GM23338 (cell line): ENCODE results near the gene DMBX1. TPM values are rescaled to one million over a fixed set of nuclear protein-coding genes. Genes with fewer than 3 reads are reported as not detected.

Source experiments
- ATAC-seq: fragments of 200-7000 bp; cut with Tn5 transposase; 3 replicates; pipeline ENCODE4 v1.9.1; 2020
- DNase-seq: peaks from one replicate; pipeline ENCODE4 v3.0.0-alpha.2; 2015; ENCODE audit warnings: low spot score
- H2AFZ ChIP-seq: fragments of 200-600 bp; sonication (generic); 2 replicates; pipeline ENCODE4 v1.8.0; 2016; ENCODE audit warnings: antibody characterized with exemption, mild to moderate bottlenecking, moderate library complexity
- H3F3A ChIP-seq: fragments of 200-600 bp; sonication (generic); replicated peaks from 2 replicates; pipeline ENCODE4 v1.8.0; 2017; ENCODE audit warnings: antibody characterized with exemption, mixed run types, low read depth
- H3K27ac ChIP-seq: fragments of 200-600 bp; sonication (generic); 2 replicates; pipeline ENCODE4 v1.6.1; 2016; ENCODE audit warnings: low read depth
- H3K27me3 ChIP-seq: fragments of 200-600 bp; sonication (generic); 2 replicates; pipeline ENCODE4 v1.8.0; 2016; ENCODE audit warnings: mild to moderate bottlenecking, mixed run types, moderate library complexity; ENCODE audit not compliant: insufficient read depth
- H3K36me3 ChIP-seq: fragments of 200-600 bp; sonication (generic); 2 replicates; pipeline ENCODE4 v1.8.0; 2016; ENCODE audit warnings: mild to moderate bottlenecking; ENCODE audit not compliant: insufficient read depth
- H3K4me1 ChIP-seq: fragments of 200-600 bp; sonication (generic); 2 replicates; pipeline ENCODE4 v1.8.0; 2016; ENCODE audit warnings: mild to moderate bottlenecking, moderate library complexity; ENCODE audit not compliant: insufficient read depth
- H3K4me2 ChIP-seq: fragments of 200-600 bp; sonication (generic); 2 replicates; pipeline ENCODE4 v1.7.1; 2017; ENCODE audit warnings: mixed run types
- H3K4me3 ChIP-seq: fragments of 200-600 bp; sonication (generic); 2 replicates; pipeline ENCODE4 v1.6.1; 2016; ENCODE audit warnings: mixed run types
- H3K79me2 ChIP-seq: fragments of 200-600 bp; sonication (generic); replicated peaks from 2 replicates; pipeline ENCODE4 v1.8.0; 2017; ENCODE audit warnings: mild to moderate bottlenecking; ENCODE audit not compliant: insufficient read depth
- H3K9me2 ChIP-seq: fragments of 200-600 bp; sonication (generic); 2 replicates; pipeline ENCODE4 v1.8.0; 2017; ENCODE audit not compliant: insufficient read depth
- H4K20me1 ChIP-seq: fragments of 200-600 bp; sonication (generic); replicated peaks from 2 replicates; pipeline ENCODE4 v1.8.0; 2017; ENCODE audit warnings: mild to moderate bottlenecking; ENCODE audit not compliant: insufficient read depth
- H3K27ac Mint-ChIP-seq: 2 replicates; pipeline ENCODE4 v1.8.0; 2020; ENCODE audit warnings: inconsistent platforms, mild to moderate bottlenecking, moderate library complexity, mixed read lengths
- H3K27me3 Mint-ChIP-seq: 3 replicates; pipeline ENCODE4 v1.8.0; 2022; ENCODE audit warnings: low read depth, mild to moderate bottlenecking, moderate library complexity, mixed read lengths, inconsistent platforms; ENCODE audit not compliant: insufficient read depth, poor library complexity
- H3K36me3 Mint-ChIP-seq: 3 replicates; pipeline ENCODE4 v1.8.0; 2021; ENCODE audit warnings: low read depth, mild to moderate bottlenecking, inconsistent platforms, moderate library complexity, mixed read lengths
- H3K4me1 Mint-ChIP-seq: 3 replicates; pipeline ENCODE4 v1.8.0; 2020; ENCODE audit warnings: mild to moderate bottlenecking, inconsistent platforms, mixed read lengths
- H3K4me3 Mint-ChIP-seq: 3 replicates; pipeline ENCODE4 v1.8.0; 2021; ENCODE audit warnings: moderate library complexity, mild to moderate bottlenecking, inconsistent platforms, mixed read lengths
- H3K9me3 Mint-ChIP-seq: 3 replicates; pipeline ENCODE4 v1.8.0; 2020; ENCODE audit warnings: moderate library complexity, mild to moderate bottlenecking, inconsistent platforms, mixed read lengths
- EZH2 ChIP-seq: fragments of 200-600 bp; sonication (generic); IDR thresholded peaks from one replicate; pipeline ENCODE4 v1.8.0; 2017; ENCODE audit warnings: antibody characterized with exemption, mild to moderate bottlenecking, low read depth; ENCODE audit not compliant: unreplicated experiment
- EZH2phosphoT487 ChIP-seq: fragments of 200-600 bp; sonication (generic); IDR thresholded peaks from one replicate; pipeline ENCODE4 v1.8.1; 2018; ENCODE audit warnings: antibody characterized with exemption; ENCODE audit not compliant: unreplicated experiment
- NANOG ChIP-seq: IDR thresholded peaks from 2 replicates; pipeline ENCODE4 v1.6.1; 2016; ENCODE audit warnings: antibody characterized with exemption, borderline replicate concordance
- STAT1 ChIP-seq: IDR thresholded peaks from one replicate; pipeline ENCODE4 v1.6.1; 2016; ENCODE audit warnings: antibody characterized with exemption; ENCODE audit not compliant: unreplicated experiment
- ZNF462 ChIP-seq: fragments of 250-450 bp; sonication (Bioruptor Pico); IDR thresholded peaks from 2 replicates; pipeline ENCODE4 v1.5.0; 2020; ENCODE audit warnings: mild to moderate bottlenecking, moderate library complexity
- polyA plus RNA-seq: library from polyadenylated mRNA; unstranded; fragments of >200 nt; fragmentation: Nextera tagmentation; extraction: Ambion mirVana; gene quantifications from 2 replicates; pipeline ENCODE4 v1.2.1, GENCODE V29; 2016
- total RNA-seq: library from RNA; depleted of rRNA; stranded (reverse); fragments of >200 nt; shearing (Covaris generic); gene quantifications from 2 replicates; pipeline ENCODE4 v1.2.3, GENCODE V29; 2014
- TF ChIP-seq, protein P1 (sequence below), 2 experiments: fragments of 200-600 bp in 1 of 2; sonication (generic) in 1 of 2; conservative IDR thresholded peaks; 2 replicates each; pipeline versions ENCODE4 v1.5.1 to v1.6.1; 2016 to 2017; ENCODE audit warnings: antibody characterized with exemption in 2 of 2, low read depth in 2 of 2, mild to moderate bottlenecking in 2 of 2, moderate library complexity in 1 of 2

Gene DMBX1
- total and polyA plus RNA-seq, 2 experiments from 2014 or later = 0.11 TPM; not detected in 1

DNA sequence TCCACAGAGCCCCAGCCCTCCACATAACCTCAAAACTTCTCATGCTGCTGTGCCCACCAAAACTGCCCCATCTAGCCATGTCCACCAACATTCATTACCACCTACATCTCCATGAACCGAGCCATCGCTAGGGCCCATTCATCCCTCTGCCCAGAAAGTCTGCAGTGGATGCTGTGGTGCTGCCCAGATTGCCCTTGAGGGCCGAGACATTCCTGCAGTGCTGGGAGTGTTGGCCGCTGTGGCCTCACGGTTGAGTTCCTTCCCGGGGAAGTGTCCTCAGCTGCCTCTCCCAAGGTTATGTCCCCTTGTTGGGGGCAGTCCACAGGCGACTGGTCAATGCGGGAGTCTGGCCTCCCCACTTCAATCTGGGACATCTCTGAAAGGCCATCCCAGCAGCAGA, 30.3 kb upstream of the DMBX1 start (continued):
- TF ChIP-seq ZNF462 (no peak), EZH2 (no peak), NANOG (no peak)

- H3K9me3 Mint-ChIP-seq = no peaks in the 10 kb centered on the region
- Histone ChIP-seq H3K4me3 (no peak overlapping the region), H3F3A (0 out of 2 replicates have a peak, but pooled peaks cover 5% of the 10 kb centered on the region), H3K79me2 (no peaks in the 10 kb centered on the region), H3K27me3 (peaks cover 95% of the 10 kb centered on the region), H2AFZ (no peak overlapping the region), H3K36me3 (no peaks in the 10 kb centered on the region), H4K20me1 (peaks cover 4% of the 10 kb centered on the region; the same call in 1 of the 2 replicates), H3K4me2 (no peak overlapping the region), H3K9me2 (no peaks in the 10 kb centered on the region), H3K4me1 (peaks cover 8% of the 10 kb centered on the region; the same call in 1 of the 2 replicates), H3K27ac (no peak overlapping the region)
- peaks cover 34% of the 10 kb centered on the region for H3K4me1 Mint-ChIP-seq
- H3K27me3 Mint-ChIP-seq = peaks cover 45% of the 10 kb centered on the region
- no peak for DNase-seq
- H3K27ac Mint-ChIP-seq = no peak overlapping the region
- no peak for ATAC-seq
- no peaks in the 10 kb centered on the region; the same call in 2 of the 3 replicates for H3K36me3 Mint-ChIP-seq
- H3K4me3 Mint-ChIP-seq = no peak overlapping the region
- no peak for TF ChIP-seq STAT1
- TF ChIP-seq EZH2phosphoT487 = no peak
- TF ChIP-seq, protein P1, sequence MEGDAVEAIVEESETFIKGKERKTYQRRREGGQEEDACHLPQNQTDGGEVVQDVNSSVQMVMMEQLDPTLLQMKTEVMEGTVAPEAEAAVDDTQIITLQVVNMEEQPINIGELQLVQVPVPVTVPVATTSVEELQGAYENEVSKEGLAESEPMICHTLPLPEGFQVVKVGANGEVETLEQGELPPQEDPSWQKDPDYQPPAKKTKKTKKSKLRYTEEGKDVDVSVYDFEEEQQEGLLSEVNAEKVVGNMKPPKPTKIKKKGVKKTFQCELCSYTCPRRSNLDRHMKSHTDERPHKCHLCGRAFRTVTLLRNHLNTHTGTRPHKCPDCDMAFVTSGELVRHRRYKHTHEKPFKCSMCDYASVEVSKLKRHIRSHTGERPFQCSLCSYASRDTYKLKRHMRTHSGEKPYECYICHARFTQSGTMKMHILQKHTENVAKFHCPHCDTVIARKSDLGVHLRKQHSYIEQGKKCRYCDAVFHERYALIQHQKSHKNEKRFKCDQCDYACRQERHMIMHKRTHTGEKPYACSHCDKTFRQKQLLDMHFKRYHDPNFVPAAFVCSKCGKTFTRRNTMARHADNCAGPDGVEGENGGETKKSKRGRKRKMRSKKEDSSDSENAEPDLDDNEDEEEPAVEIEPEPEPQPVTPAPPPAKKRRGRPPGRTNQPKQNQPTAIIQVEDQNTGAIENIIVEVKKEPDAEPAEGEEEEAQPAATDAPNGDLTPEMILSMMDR (conservative IDR thresholded peaks at IDR 0.05; ENCODE audit: low read depth in 2 of 2) = no peak
- no peak for TF ChIP-seq ZNF462
Observed at GRCh38 chr1:46461017-46461808, 28.4 kb upstream of the DMBX1 start.
